D721Med (cell line): ENCODE measurements around the gene ULBP1.
"Not testable (repeated sequence)": the region's sequence is repeated elsewhere in the genome, so short reads cannot be mapped to it uniquely, and the experiment has no call there.

Source experiments
- DNase-seq: peaks from one replicate; pipeline ENCODE4 v3.0.0; 2011; ENCODE audit warnings: low spot score; ENCODE audit not compliant: insufficient read length
- FAIRE-seq: peaks from 2 replicates; lab custom pipeline; 2011; peaks lifted over from hg19 to GRCh38; lab: Jason Lieb, UNC
- CTCF ChIP-seq: IDR thresholded peaks from 2 replicates; pipeline ENCODE4 v1.5.1; 2012; ENCODE audit warnings: mild to moderate bottlenecking, control low read depth; ENCODE audit not compliant: insufficient read depth; ENCODE audit errors: missing control alignments

ULBP1 gene

DNA sequence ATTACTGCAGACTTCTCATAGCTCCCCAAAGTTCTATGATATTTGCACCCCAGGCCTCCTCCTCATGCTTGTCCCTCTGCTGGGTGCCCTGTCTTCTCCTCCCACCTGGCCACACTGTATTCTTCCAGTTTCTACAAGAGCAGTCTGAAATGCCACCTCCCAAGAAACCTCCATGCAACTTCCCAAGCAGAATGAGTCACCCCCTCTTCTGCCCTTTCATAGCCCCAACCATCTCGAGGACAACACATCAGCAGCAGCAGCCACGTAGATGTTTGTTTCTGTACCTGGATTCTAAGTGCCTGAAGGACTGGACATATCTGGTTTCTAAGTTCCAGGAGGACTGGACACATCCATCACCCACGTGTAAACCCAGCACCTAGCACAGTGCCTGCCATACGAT lies 28.5 kb upstream of the ULBP1 start:
- no peak for FAIRE-seq
- DNase-seq = no peak
- TF ChIP-seq CTCF = no peak

GRCh38 chr6:149935668-149936067 lies 28.1 kb upstream of the ULBP1 start:
- FAIRE-seq (no peak), DNase-seq (no peak)
- TF ChIP-seq CTCF = no peak

- FAIRE-seq (no peak), DNase-seq (no peak)
- TF ChIP-seq CTCF = no peak
These were observed 27.0 kb upstream of the ULBP1 start for GRCh38 chr6:149936743-149937142.

DNA sequence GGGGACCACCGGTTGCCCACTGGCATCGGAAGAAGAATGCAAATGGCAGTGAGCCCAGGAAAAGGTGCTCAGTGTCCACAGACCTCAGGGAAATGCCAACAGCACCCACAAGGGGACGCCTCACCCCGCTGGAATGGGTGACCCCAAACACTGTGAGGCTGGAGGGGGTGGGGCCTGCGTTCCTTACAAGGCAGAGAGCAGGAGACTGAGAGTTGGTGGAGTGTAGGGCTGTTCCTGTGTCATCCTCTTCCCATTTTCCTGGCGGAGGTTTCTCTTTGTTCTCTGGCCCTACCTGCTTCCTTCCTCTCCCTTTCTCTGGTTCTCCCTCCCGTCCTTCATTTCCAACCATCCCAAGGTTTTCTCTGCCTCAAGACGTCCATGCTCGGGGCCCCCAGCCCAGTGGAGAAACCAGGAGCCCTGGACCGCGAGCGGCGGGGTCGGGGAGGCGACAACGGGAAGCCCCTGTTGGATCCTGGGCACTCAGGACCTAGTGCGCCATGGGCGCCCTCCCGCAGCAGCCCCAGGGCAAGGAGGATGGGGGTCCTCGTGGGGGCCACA lies 25.7 kb upstream of the ULBP1 start:
- not testable (repeated sequence) for FAIRE-seq, DNase-seq

DNA sequence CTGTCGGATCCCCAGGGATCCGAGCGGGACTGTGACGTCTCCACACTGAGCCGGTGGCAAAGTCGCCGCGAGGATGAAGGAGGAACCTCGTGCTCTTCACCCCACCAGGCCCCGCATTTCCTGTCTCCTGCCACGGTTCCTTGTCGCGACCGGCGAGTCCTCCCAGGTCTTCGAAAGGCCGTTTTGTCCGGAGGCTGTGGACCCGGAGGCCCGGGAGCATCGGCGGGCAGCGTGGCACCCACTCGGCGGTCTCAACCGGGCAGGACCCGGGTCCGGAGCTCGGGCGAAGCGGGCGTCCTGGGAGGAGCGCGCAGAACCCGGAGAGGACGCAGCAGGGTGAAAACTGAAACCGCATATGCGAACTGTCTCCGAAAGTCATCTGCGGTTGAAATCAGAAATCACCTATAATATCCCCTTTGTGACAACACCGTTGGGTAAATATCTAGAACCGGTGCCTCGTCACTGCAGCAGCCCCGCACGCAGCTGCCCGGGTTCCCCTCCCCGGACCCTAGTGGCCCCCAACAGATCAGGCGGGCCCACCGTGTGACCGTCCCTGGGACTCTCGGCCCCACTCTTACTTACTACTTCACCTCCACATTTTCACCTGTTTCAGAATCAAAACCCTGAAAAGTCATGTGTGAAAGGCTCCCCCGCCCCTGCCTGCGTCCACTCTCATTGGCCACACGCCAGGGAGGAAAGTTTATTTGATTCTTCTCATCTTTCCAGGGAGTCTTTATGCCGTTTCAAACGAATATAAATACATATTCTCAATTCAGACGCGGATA lies 25.0 kb upstream of the ULBP1 start:
- FAIRE-seq (no peak), DNase-seq (no peak)
- TF ChIP-seq CTCF = no peak

- no peak for DNase-seq
- no peak for FAIRE-seq
- TF ChIP-seq CTCF = no peak
These were observed 24.4 kb upstream of the ULBP1 start for GRCh38 chr6:149939356-149939648.

DNA sequence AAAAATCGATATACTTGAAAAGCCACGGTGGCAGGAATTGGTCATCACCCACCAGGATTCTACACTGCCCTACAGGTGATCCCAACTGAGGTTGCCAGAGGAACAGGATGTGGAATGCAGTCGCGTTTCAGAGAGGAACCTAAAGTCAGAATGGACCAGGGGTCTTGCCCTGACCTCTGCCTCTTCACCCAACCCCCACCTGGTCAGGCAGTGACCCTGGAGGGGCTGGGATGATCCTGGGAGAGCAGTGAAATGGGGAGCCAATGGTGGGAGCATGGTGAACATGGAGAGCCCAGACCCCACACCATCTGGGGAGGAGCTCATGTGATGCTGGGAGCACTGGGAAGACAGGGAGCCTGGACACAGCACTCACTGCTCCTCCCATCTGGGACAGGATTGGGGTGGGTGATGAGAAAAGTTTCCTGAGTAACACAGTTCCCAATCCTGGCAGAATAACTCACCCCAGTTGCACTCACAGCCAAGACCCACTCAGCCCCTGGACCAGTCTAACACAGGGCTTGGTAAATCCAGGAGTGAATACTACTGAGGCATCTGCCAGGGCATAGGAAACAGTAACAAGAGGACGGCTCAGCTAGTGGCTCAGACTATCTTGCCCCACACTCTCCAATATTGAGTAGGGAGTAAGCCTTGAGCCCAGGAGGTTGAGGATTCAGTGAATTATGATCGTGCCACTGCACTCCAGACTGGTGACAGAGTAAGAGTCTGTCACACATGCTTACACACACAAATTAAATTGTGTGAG lies 23.7 kb upstream of the ULBP1 start:
- FAIRE-seq = no peak

More for the DNA sequence above, 23.7 kb upstream of the ULBP1 start:
- TF ChIP-seq CTCF = no peak
- DNase-seq = no peak
